Measurements from ENCODE around the gene NECTIN1.

Gene NECTIN1

GRCh38 chr11:119745776-119746535, 17.0 kb upstream of the NECTIN1 start:
- Mint-ChIP-seq H3K36me3 (ENCODE audit: low read depth) (no peaks in the 10 kb centered on the region), H3K27me3 (ENCODE audit: low read depth) (peaks cover 30% of the 10 kb centered on the region), H3K9me3 (no peaks in the 10 kb centered on the region), H3K4me1 (ENCODE audit: low read depth) (peaks cover 4% of the 10 kb centered on the region), H3K4me3 (no peak overlapping the region), H3K27ac (no peak overlapping the region)

- H3K27ac Mint-ChIP-seq = no peak overlapping the region
- H3K4me1 Mint-ChIP-seq (ENCODE audit: low read depth) = peaks cover 4% of the 10 kb centered on the region
- H3K36me3 Mint-ChIP-seq (ENCODE audit: low read depth) = no peaks in the 10 kb centered on the region
- H3K27me3 Mint-ChIP-seq (ENCODE audit: low read depth) = peaks cover 39% of the 10 kb centered on the region
- no peak overlapping the region for H3K4me3 Mint-ChIP-seq
- H3K9me3 Mint-ChIP-seq = no peaks in the 10 kb centered on the region
Observed at GRCh38 chr11:119745112-119745511, 16.1 kb upstream of the NECTIN1 start.

- no peak overlapping the region for H3K27ac Mint-ChIP-seq
- no peaks in the 10 kb centered on the region for H3K9me3 Mint-ChIP-seq
- no peaks in the 10 kb centered on the region for H3K36me3 Mint-ChIP-seq (ENCODE audit: low read depth)
- no peak overlapping the region for H3K4me3 Mint-ChIP-seq
- peaks cover 4% of the 10 kb centered on the region for H3K4me1 Mint-ChIP-seq (ENCODE audit: low read depth)
- H3K27me3 Mint-ChIP-seq (ENCODE audit: low read depth) = peaks cover 42% of the 10 kb centered on the region
Observed at GRCh38 chr11:119744577-119744976, 15.6 kb upstream of the NECTIN1 start.

GRCh38 chr11:119743006-119743405, 14.0 kb upstream of the NECTIN1 start:
- Mint-ChIP-seq H3K4me3 (no peak overlapping the region), H3K9me3 (no peaks in the 10 kb centered on the region), H3K4me1 (ENCODE audit: low read depth) (peaks cover 4% of the 10 kb centered on the region), H3K27ac (no peak overlapping the region), H3K36me3 (ENCODE audit: low read depth) (no peaks in the 10 kb centered on the region), H3K27me3 (ENCODE audit: low read depth) (peaks cover 46% of the 10 kb centered on the region)

GRCh38 chr11:119742263-119742861, 13.4 kb upstream of the NECTIN1 start:
- no peak overlapping the region for H3K4me3 Mint-ChIP-seq
- H3K27ac Mint-ChIP-seq = no peak overlapping the region
- no peaks in the 10 kb centered on the region for H3K36me3 Mint-ChIP-seq (ENCODE audit: low read depth)
- no peaks in the 10 kb centered on the region for H3K9me3 Mint-ChIP-seq
- H3K27me3 Mint-ChIP-seq (ENCODE audit: low read depth) = peaks cover 47% of the 10 kb centered on the region
- peaks cover 4% of the 10 kb centered on the region for H3K4me1 Mint-ChIP-seq (ENCODE audit: low read depth)

- no peaks in the 10 kb centered on the region for H3K36me3 Mint-ChIP-seq (ENCODE audit: low read depth)
- peaks cover 4% of the 10 kb centered on the region for H3K4me1 Mint-ChIP-seq (ENCODE audit: low read depth)
- H3K9me3 Mint-ChIP-seq = no peaks in the 10 kb centered on the region
- no peak overlapping the region for H3K27ac Mint-ChIP-seq
- peaks cover 47% of the 10 kb centered on the region for H3K27me3 Mint-ChIP-seq (ENCODE audit: low read depth)
- H3K4me3 Mint-ChIP-seq = no peak overlapping the region
Observed at GRCh38 chr11:119741369-119742262, 12.6 kb upstream of the NECTIN1 start.

GRCh38 chr11:119739975-119740374, 11.0 kb upstream of the NECTIN1 start:
- no peaks in the 10 kb centered on the region for H3K36me3 Mint-ChIP-seq (ENCODE audit: low read depth)
- H3K27me3 Mint-ChIP-seq (ENCODE audit: low read depth) = peaks cover 46% of the 10 kb centered on the region

GRCh38 chr11:119739021-119739703, 10.2 kb upstream of the NECTIN1 start:
- Mint-ChIP-seq H3K4me1 (ENCODE audit: low read depth) (peaks cover 4% of the 10 kb centered on the region), H3K27me3 (ENCODE audit: low read depth) (peaks cover 46% of the 10 kb centered on the region), H3K27ac (no peak overlapping the region), H3K4me3 (no peak overlapping the region), H3K9me3 (no peaks in the 10 kb centered on the region), H3K36me3 (ENCODE audit: low read depth) (no peaks in the 10 kb centered on the region)

More at GRCh38 chr11:119739975-119740374, 11.0 kb upstream of the NECTIN1 start:
- H3K27ac Mint-ChIP-seq = no peak overlapping the region
- peaks cover 4% of the 10 kb centered on the region for H3K4me1 Mint-ChIP-seq (ENCODE audit: low read depth)
- no peak overlapping the region for H3K4me3 Mint-ChIP-seq
- H3K9me3 Mint-ChIP-seq = no peaks in the 10 kb centered on the region

- Mint-ChIP-seq H3K27me3 (ENCODE audit: low read depth) (peaks cover 49% of the 10 kb centered on the region), H3K27ac (no peak overlapping the region), H3K36me3 (ENCODE audit: low read depth) (no peaks in the 10 kb centered on the region), H3K4me1 (ENCODE audit: low read depth) (peaks cover 4% of the 10 kb centered on the region), H3K4me3 (no peak overlapping the region), H3K9me3 (no peaks in the 10 kb centered on the region)
Observed at GRCh38 chr11:119738059-119738439, 9.0 kb upstream of the NECTIN1 start.

GRCh38 chr11:119737366-119738058, 8.5 kb upstream of the NECTIN1 start:
- Mint-ChIP-seq H3K27ac (no peak overlapping the region), H3K36me3 (ENCODE audit: low read depth) (no peaks in the 10 kb centered on the region), H3K27me3 (ENCODE audit: low read depth) (peaks cover 49% of the 10 kb centered on the region), H3K9me3 (no peaks in the 10 kb centered on the region), H3K4me3 (no peak overlapping the region), H3K4me1 (ENCODE audit: low read depth) (peaks cover 4% of the 10 kb centered on the region)

- Mint-ChIP-seq H3K4me3 (no peak overlapping the region), H3K27me3 (ENCODE audit: low read depth) (peaks cover 48% of the 10 kb centered on the region)
Observed at GRCh38 chr11:119734788-119735187, 5.8 kb upstream of the NECTIN1 start.

GRCh38 chr11:119730789-119731386, 1.9 kb upstream of the NECTIN1 start:
- peaks cover 65% of the 10 kb centered on the region for H3K27me3 Mint-ChIP-seq (ENCODE audit: low read depth)
- no peak overlapping the region for H3K4me3 Mint-ChIP-seq

More at GRCh38 chr11:119734788-119735187, 5.8 kb upstream of the NECTIN1 start:
- no peak overlapping the region for H3K27ac Mint-ChIP-seq
- no peaks in the 10 kb centered on the region for H3K4me1 Mint-ChIP-seq (ENCODE audit: low read depth)
- no peaks in the 10 kb centered on the region for H3K9me3 Mint-ChIP-seq
- no peaks in the 10 kb centered on the region for H3K36me3 Mint-ChIP-seq (ENCODE audit: low read depth)

GRCh38 chr11:119729951-119730613, 1.1 kb upstream of the NECTIN1 start:
- H3K27ac Mint-ChIP-seq = no peak overlapping the region
- H3K36me3 Mint-ChIP-seq (ENCODE audit: low read depth) = peaks cover 2% of the 10 kb centered on the region
- peak overlapping the region; percentile 63 for H3K4me3 Mint-ChIP-seq
- peaks cover 72% of the 10 kb centered on the region for H3K27me3 Mint-ChIP-seq (ENCODE audit: low read depth)
- H3K4me1 Mint-ChIP-seq (ENCODE audit: low read depth) = peaks cover 4% of the 10 kb centered on the region
- no peaks in the 10 kb centered on the region for H3K9me3 Mint-ChIP-seq

More at GRCh38 chr11:119730789-119731386, 1.9 kb upstream of the NECTIN1 start:
- no peaks in the 10 kb centered on the region for H3K9me3 Mint-ChIP-seq
- no peak overlapping the region for H3K27ac Mint-ChIP-seq
- peaks cover 4% of the 10 kb centered on the region for H3K4me1 Mint-ChIP-seq (ENCODE audit: low read depth)
- H3K36me3 Mint-ChIP-seq (ENCODE audit: low read depth) = peaks cover 2% of the 10 kb centered on the region
